ENCODE results near the gene SMARCD3. TPM values are rescaled to one million over a fixed set of nuclear protein-coding genes. Genes with fewer than 3 reads are reported as not detected.
A peak's percentile ranks its signal among the peaks of the same experiment; 100 is the strongest.

SMARCD3 gene
- total RNA-seq, 2 experiments from 2014 or later: 1.5 to 1.9 TPM

GRCh38 chr7:151289891-151290290, 41.4 kb upstream of the SMARCD3 start:
- no peak overlapping the region for H2AFZ ChIP-seq (ENCODE audit: low read length)
- H3K36me3 ChIP-seq (ENCODE audit: insufficient read depth, low read length): no peaks in the 10 kb centered on the region
- POLR2A ChIA-PET: no interaction called here
- H4K20me1 ChIP-seq (ENCODE audit: insufficient read depth, low read length): no peaks in the 10 kb centered on the region
- no peaks in the 10 kb centered on the region for H3K79me2 ChIP-seq (ENCODE audit: insufficient read depth, low read depth, low read length)
- H3K27ac ChIP-seq (ENCODE audit: low read depth, low read length, poor library complexity, severe bottlenecking): no peak overlapping the region
- no peak overlapping the region for H3K4me2 ChIP-seq (ENCODE audit: low read length)
- no TSS peak for BruUV-seq (replicated peaks)
- CTCF ChIA-PET (ENCODE audit: unreplicated experiment): no interaction called here
- no peaks in the 10 kb centered on the region for H3K9me2 ChIP-seq (ENCODE audit: insufficient read depth, low read length)
- H3K9me3 ChIP-seq (ENCODE audit: low read length): no peaks in the 10 kb centered on the region
- no peak overlapping the region for H3K4me3 ChIP-seq (ENCODE audit: low read depth, low read length, poor library complexity, severe bottlenecking)
- intact Hi-C loops (cut with micrococcal nuclease; ENCODE audit: unreplicated experiment): no loop called here
- no peak for DNase-seq (ENCODE audit: low spot score)
- peaks cover 7% of the 10 kb centered on the region for H3K4me1 ChIP-seq (ENCODE audit: insufficient read depth, low read length, poor library complexity, severe bottlenecking)
- TF ChIP-seq, protein P1, sequence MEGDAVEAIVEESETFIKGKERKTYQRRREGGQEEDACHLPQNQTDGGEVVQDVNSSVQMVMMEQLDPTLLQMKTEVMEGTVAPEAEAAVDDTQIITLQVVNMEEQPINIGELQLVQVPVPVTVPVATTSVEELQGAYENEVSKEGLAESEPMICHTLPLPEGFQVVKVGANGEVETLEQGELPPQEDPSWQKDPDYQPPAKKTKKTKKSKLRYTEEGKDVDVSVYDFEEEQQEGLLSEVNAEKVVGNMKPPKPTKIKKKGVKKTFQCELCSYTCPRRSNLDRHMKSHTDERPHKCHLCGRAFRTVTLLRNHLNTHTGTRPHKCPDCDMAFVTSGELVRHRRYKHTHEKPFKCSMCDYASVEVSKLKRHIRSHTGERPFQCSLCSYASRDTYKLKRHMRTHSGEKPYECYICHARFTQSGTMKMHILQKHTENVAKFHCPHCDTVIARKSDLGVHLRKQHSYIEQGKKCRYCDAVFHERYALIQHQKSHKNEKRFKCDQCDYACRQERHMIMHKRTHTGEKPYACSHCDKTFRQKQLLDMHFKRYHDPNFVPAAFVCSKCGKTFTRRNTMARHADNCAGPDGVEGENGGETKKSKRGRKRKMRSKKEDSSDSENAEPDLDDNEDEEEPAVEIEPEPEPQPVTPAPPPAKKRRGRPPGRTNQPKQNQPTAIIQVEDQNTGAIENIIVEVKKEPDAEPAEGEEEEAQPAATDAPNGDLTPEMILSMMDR (conservative IDR thresholded peaks at IDR 0.05; ENCODE audit: low read length): no peak
- TF ChIP-seq EZH2phosphoT487 (IDR thresholded peaks at IDR 0.05; ENCODE audit: borderline replicate concordance, low read depth, low read length): no peak

GRCh38 chr7:151286148-151286547, 37.7 kb upstream of the SMARCD3 start:
- TF ChIP-seq EZH2phosphoT487 (IDR thresholded peaks at IDR 0.05; ENCODE audit: borderline replicate concordance, low read depth, low read length): no peak
- TF ChIP-seq, protein P1 (conservative IDR thresholded peaks at IDR 0.05; ENCODE audit: low read length): no peak
- Histone ChIP-seq H3K79me2 (ENCODE audit: insufficient read depth, low read depth, low read length) (no peaks in the 10 kb centered on the region), H3K4me1 (ENCODE audit: insufficient read depth, low read length, poor library complexity, severe bottlenecking) (peaks cover 10% of the 10 kb centered on the region), H3K36me3 (ENCODE audit: insufficient read depth, low read length) (no peaks in the 10 kb centered on the region), H3K9me2 (ENCODE audit: insufficient read depth, low read length) (no peaks in the 10 kb centered on the region), H4K20me1 (ENCODE audit: insufficient read depth, low read length) (no peaks in the 10 kb centered on the region), H3K9me3 (ENCODE audit: low read length) (no peaks in the 10 kb centered on the region), H3K27ac (ENCODE audit: low read depth, low read length, poor library complexity, severe bottlenecking) (no peak overlapping the region), H3K4me2 (ENCODE audit: low read length) (no peak overlapping the region), H2AFZ (ENCODE audit: low read length) (no peak overlapping the region), H3K4me3 (ENCODE audit: low read depth, low read length, poor library complexity, severe bottlenecking) (no peak overlapping the region)
- DNase-seq (ENCODE audit: low spot score): peak; percentile 4
- BruUV-seq (replicated peaks): no TSS peak
- POLR2A ChIA-PET: interaction anchor here (0.7 to 1.2 kb wide), 4 partner anchors 10 to 24 kb away, joined by 5 to 7 read pairs (median 6); no protein-coding TSS in a partner anchor
- CTCF ChIA-PET (ENCODE audit: unreplicated experiment): no interaction called here
- intact Hi-C loops (cut with micrococcal nuclease; ENCODE audit: unreplicated experiment): no loop called here

DNA sequence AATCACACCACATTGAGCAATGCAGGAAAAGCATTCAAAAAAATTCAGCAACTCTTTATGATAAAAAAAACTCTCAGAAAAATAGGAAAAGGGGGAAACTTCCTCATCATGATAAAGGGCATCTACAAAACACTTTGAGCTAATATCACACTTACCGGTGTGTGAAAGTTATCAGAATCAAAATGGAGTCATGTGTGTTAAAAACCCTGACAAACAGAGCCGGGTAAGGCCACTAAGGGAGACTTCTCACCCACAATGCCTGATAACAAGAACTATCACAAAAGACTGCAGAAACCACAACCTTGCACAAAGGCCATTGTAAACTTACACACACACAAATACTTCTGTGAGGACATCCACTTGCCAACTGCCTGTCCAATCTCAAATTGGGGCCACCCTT, 34.8 kb upstream of the SMARCD3 start:
- Histone ChIP-seq H3K27ac (ENCODE audit: low read depth, low read length, poor library complexity, severe bottlenecking) (no peak overlapping the region), H2AFZ (ENCODE audit: low read length) (no peak overlapping the region), H3K4me3 (ENCODE audit: low read depth, low read length, poor library complexity, severe bottlenecking) (no peak overlapping the region), H3K4me2 (ENCODE audit: low read length) (no peak overlapping the region), H3K36me3 (ENCODE audit: insufficient read depth, low read length) (no peaks in the 10 kb centered on the region), H3K79me2 (ENCODE audit: insufficient read depth, low read depth, low read length) (no peaks in the 10 kb centered on the region), H4K20me1 (ENCODE audit: insufficient read depth, low read length) (no peaks in the 10 kb centered on the region), H3K9me2 (ENCODE audit: insufficient read depth, low read length) (no peaks in the 10 kb centered on the region), H3K4me1 (ENCODE audit: insufficient read depth, low read length, poor library complexity, severe bottlenecking) (peaks cover 10% of the 10 kb centered on the region), H3K9me3 (ENCODE audit: low read length) (no peaks in the 10 kb centered on the region)
- intact Hi-C loops (cut with micrococcal nuclease; ENCODE audit: unreplicated experiment): no loop called here
- TF ChIP-seq EZH2phosphoT487 (IDR thresholded peaks at IDR 0.05; ENCODE audit: borderline replicate concordance, low read depth, low read length): no peak
- TF ChIP-seq, protein P1 (conservative IDR thresholded peaks at IDR 0.05; ENCODE audit: low read length): no peak
- BruUV-seq (replicated peaks): no TSS peak
- ChIA-PET CTCF (ENCODE audit: unreplicated experiment) (no interaction called here), POLR2A (interaction anchor here (0.6 kb wide), 1 partner anchor 1399 kb away, joined by 5 read pairs; no protein-coding TSS in a partner anchor)
- no peak for DNase-seq (ENCODE audit: low spot score)
